ENCODE measurements around the gene MDM4.

Gene MDM4

GRCh38 chr1:204583909-204584632 is 67.9 kb downstream of the MDM4 start:
- H3K9ac ChIP-seq (ENCODE audit: low read depth, low read length): no peak overlapping the region
- peaks cover 6% of the 10 kb centered on the region for H3K27me3 ChIP-seq (ENCODE audit: control insufficient read depth, insufficient read depth, low read length)
- no peak overlapping the region for H3K4me3 ChIP-seq (ENCODE audit: low read depth, low read length)
- H3K4me1 ChIP-seq (ENCODE audit: control insufficient read depth, insufficient read depth, low read length): peaks cover 19% of the 10 kb centered on the region
- H3K36me3 ChIP-seq (ENCODE audit: control insufficient read depth, insufficient read depth, low read length): no peaks in the 10 kb centered on the region
- H3K27ac ChIP-seq (ENCODE audit: low read depth, low read length): no peak overlapping the region
- H3K9me3 ChIP-seq (ENCODE audit: control insufficient read depth, insufficient read depth, low read length): no peaks in the 10 kb centered on the region

- H3K9ac ChIP-seq (ENCODE audit: low read depth, low read length): no peak overlapping the region
- no peak overlapping the region for H3K4me3 ChIP-seq (ENCODE audit: low read depth, low read length)
- H3K4me1 ChIP-seq (ENCODE audit: control insufficient read depth, insufficient read depth, low read length): peaks cover 11% of the 10 kb centered on the region; the same call in 1 of the 2 replicates
- no peak overlapping the region for H3K27ac ChIP-seq (ENCODE audit: low read depth, low read length)
- peaks cover under 1% of the 10 kb centered on the region for H3K27me3 ChIP-seq (ENCODE audit: control insufficient read depth, insufficient read depth, low read length)
- no peaks in the 10 kb centered on the region for H3K9me3 ChIP-seq (ENCODE audit: control insufficient read depth, insufficient read depth, low read length)
- H3K36me3 ChIP-seq (ENCODE audit: control insufficient read depth, insufficient read depth, low read length): no peaks in the 10 kb centered on the region
Measured at GRCh38 chr1:204584699-204585372, 68.6 kb downstream of the MDM4 start.

- H3K4me1 ChIP-seq (ENCODE audit: control insufficient read depth, insufficient read depth, low read length): peaks cover 11% of the 10 kb centered on the region; the same call in 1 of the 2 replicates
Measured at GRCh38 chr1:204587621-204588020, 71.4 kb downstream of the MDM4 start.

GRCh38 chr1:204588826-204589225 is 72.6 kb downstream of the MDM4 start:
- Histone ChIP-seq H3K4me1 (ENCODE audit: control insufficient read depth, insufficient read depth, low read length) (peaks cover 13% of the 10 kb centered on the region; the same call in 1 of the 2 replicates), H3K36me3 (ENCODE audit: control insufficient read depth, insufficient read depth, low read length) (no peaks in the 10 kb centered on the region), H3K4me3 (ENCODE audit: low read depth, low read length) (no peak overlapping the region), H3K9ac (ENCODE audit: low read depth, low read length) (no peak overlapping the region), H3K9me3 (ENCODE audit: control insufficient read depth, insufficient read depth, low read length) (no peaks in the 10 kb centered on the region), H3K27ac (ENCODE audit: low read depth, low read length) (no peak overlapping the region), H3K27me3 (ENCODE audit: control insufficient read depth, insufficient read depth, low read length) (no peaks in the 10 kb centered on the region)

More at GRCh38 chr1:204587621-204588020, 71.4 kb downstream of the MDM4 start:
- Histone ChIP-seq H3K27ac (ENCODE audit: low read depth, low read length) (no peak overlapping the region), H3K27me3 (ENCODE audit: control insufficient read depth, insufficient read depth, low read length) (no peaks in the 10 kb centered on the region), H3K36me3 (ENCODE audit: control insufficient read depth, insufficient read depth, low read length) (no peaks in the 10 kb centered on the region), H3K9ac (ENCODE audit: low read depth, low read length) (no peak overlapping the region), H3K9me3 (ENCODE audit: control insufficient read depth, insufficient read depth, low read length) (no peaks in the 10 kb centered on the region), H3K4me3 (ENCODE audit: low read depth, low read length) (no peak overlapping the region)

- Histone ChIP-seq H3K27ac (ENCODE audit: low read depth, low read length) (no peak overlapping the region), H3K36me3 (ENCODE audit: control insufficient read depth, insufficient read depth, low read length) (no peaks in the 10 kb centered on the region), H3K9ac (ENCODE audit: low read depth, low read length) (no peak overlapping the region), H3K9me3 (ENCODE audit: control insufficient read depth, insufficient read depth, low read length) (no peaks in the 10 kb centered on the region), H3K27me3 (ENCODE audit: control insufficient read depth, insufficient read depth, low read length) (no peaks in the 10 kb centered on the region), H3K4me1 (ENCODE audit: control insufficient read depth, insufficient read depth, low read length) (peaks cover 13% of the 10 kb centered on the region; the same call in 1 of the 2 replicates), H3K4me3 (ENCODE audit: low read depth, low read length) (no peak overlapping the region)
Measured at GRCh38 chr1:204589409-204590038, 73.3 kb downstream of the MDM4 start.

GRCh38 chr1:204591473-204592090 is 75.4 kb downstream of the MDM4 start:
- H3K36me3 ChIP-seq (ENCODE audit: control insufficient read depth, insufficient read depth, low read length): no peaks in the 10 kb centered on the region
- no peak overlapping the region for H3K27ac ChIP-seq (ENCODE audit: low read depth, low read length)
- no peaks in the 10 kb centered on the region for H3K9me3 ChIP-seq (ENCODE audit: control insufficient read depth, insufficient read depth, low read length)
- no peaks in the 10 kb centered on the region for H3K27me3 ChIP-seq (ENCODE audit: control insufficient read depth, insufficient read depth, low read length)
- H3K4me3 ChIP-seq (ENCODE audit: low read depth, low read length): no peak overlapping the region
- no peak overlapping the region for H3K9ac ChIP-seq (ENCODE audit: low read depth, low read length)
- peaks cover 10% of the 10 kb centered on the region; the same call in 1 of the 2 replicates for H3K4me1 ChIP-seq (ENCODE audit: control insufficient read depth, insufficient read depth, low read length)

GRCh38 chr1:204592246-204592948 is 76.2 kb downstream of the MDM4 start:
- Histone ChIP-seq H3K27me3 (ENCODE audit: control insufficient read depth, insufficient read depth, low read length) (no peaks in the 10 kb centered on the region), H3K9me3 (ENCODE audit: control insufficient read depth, insufficient read depth, low read length) (no peaks in the 10 kb centered on the region), H3K4me1 (ENCODE audit: control insufficient read depth, insufficient read depth, low read length) (peaks cover 10% of the 10 kb centered on the region; the same call in 1 of the 2 replicates), H3K36me3 (ENCODE audit: control insufficient read depth, insufficient read depth, low read length) (no peaks in the 10 kb centered on the region), H3K4me3 (ENCODE audit: low read depth, low read length) (no peak overlapping the region), H3K9ac (ENCODE audit: low read depth, low read length) (no peak overlapping the region), H3K27ac (ENCODE audit: low read depth, low read length) (no peak overlapping the region)

GRCh38 chr1:204598319-204598969 is 82.2 kb downstream of the MDM4 start:
- H3K9me3 ChIP-seq (ENCODE audit: control insufficient read depth, insufficient read depth, low read length): no peaks in the 10 kb centered on the region
- no peaks in the 10 kb centered on the region for H3K27me3 ChIP-seq (ENCODE audit: control insufficient read depth, insufficient read depth, low read length)
- H3K4me3 ChIP-seq (ENCODE audit: low read depth, low read length): no peak overlapping the region
- no peaks in the 10 kb centered on the region for H3K36me3 ChIP-seq (ENCODE audit: control insufficient read depth, insufficient read depth, low read length)
- peaks cover 21% of the 10 kb centered on the region for H3K4me1 ChIP-seq (ENCODE audit: control insufficient read depth, insufficient read depth, low read length)
- H3K9ac ChIP-seq (ENCODE audit: low read depth, low read length): no peak overlapping the region
- no peak overlapping the region for H3K27ac ChIP-seq (ENCODE audit: low read depth, low read length)

GRCh38 chr1:204599098-204599497 is 82.9 kb downstream of the MDM4 start:
- Histone ChIP-seq H3K9me3 (ENCODE audit: control insufficient read depth, insufficient read depth, low read length) (no peaks in the 10 kb centered on the region), H3K27me3 (ENCODE audit: control insufficient read depth, insufficient read depth, low read length) (no peaks in the 10 kb centered on the region)

GRCh38 chr1:204599596-204599995 is 83.4 kb downstream of the MDM4 start:
- H3K4me3 ChIP-seq (ENCODE audit: low read depth, low read length): no peak overlapping the region
- H3K4me1 ChIP-seq (ENCODE audit: control insufficient read depth, insufficient read depth, low read length): peaks cover 21% of the 10 kb centered on the region
- H3K9me3 ChIP-seq (ENCODE audit: control insufficient read depth, insufficient read depth, low read length): no peaks in the 10 kb centered on the region
- H3K36me3 ChIP-seq (ENCODE audit: control insufficient read depth, insufficient read depth, low read length): no peaks in the 10 kb centered on the region
- H3K27me3 ChIP-seq (ENCODE audit: control insufficient read depth, insufficient read depth, low read length): no peaks in the 10 kb centered on the region
- no peak overlapping the region for H3K9ac ChIP-seq (ENCODE audit: low read depth, low read length)
- no peak overlapping the region for H3K27ac ChIP-seq (ENCODE audit: low read depth, low read length)

More at GRCh38 chr1:204599098-204599497, 82.9 kb downstream of the MDM4 start:
- Histone ChIP-seq H3K9ac (ENCODE audit: low read depth, low read length) (no peak overlapping the region), H3K27ac (ENCODE audit: low read depth, low read length) (no peak overlapping the region), H3K36me3 (ENCODE audit: control insufficient read depth, insufficient read depth, low read length) (no peaks in the 10 kb centered on the region), H3K4me3 (ENCODE audit: low read depth, low read length) (no peak overlapping the region), H3K4me1 (ENCODE audit: control insufficient read depth, insufficient read depth, low read length) (peaks cover 21% of the 10 kb centered on the region)

Data from HUES48 (cell line).